GM18519 (cell line): ENCODE results near the gene SSBP2.
"Not testable (repeated sequence)": the region's sequence is repeated elsewhere in the genome, so short reads cannot be mapped to it uniquely, and the experiment has no call there.

Experiments
- ATAC-seq: cut with Tn5 transposase; IDR thresholded peaks from one replicate; pipeline ENCODE4 v1.9.1; 2021; ENCODE audit warnings: mild to moderate bottlenecking, moderate library complexity; ENCODE audit not compliant: unreplicated experiment, low FRiP score

The SSBP2 gene

DNA sequence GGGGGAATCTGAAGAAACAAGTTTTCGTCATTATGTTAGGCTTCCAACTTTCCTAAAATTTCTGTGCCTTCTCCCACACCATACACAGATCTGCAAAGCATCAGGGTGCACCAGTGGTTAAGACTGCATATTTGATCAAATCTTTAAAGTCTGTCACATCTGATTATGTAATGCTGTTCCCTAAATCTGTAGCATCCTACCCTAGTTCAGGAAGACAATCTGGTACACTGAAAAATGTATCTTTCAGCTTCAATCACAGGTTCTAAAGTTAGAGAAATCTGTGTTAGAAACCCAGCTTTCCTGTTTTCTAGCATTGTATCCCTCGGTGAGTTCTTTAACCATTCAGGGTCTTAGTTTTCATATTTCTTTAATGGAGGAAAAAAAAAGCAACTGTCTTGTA is 3.9 kb downstream of the SSBP2 start:
- ATAC-seq = no peak

DNA sequence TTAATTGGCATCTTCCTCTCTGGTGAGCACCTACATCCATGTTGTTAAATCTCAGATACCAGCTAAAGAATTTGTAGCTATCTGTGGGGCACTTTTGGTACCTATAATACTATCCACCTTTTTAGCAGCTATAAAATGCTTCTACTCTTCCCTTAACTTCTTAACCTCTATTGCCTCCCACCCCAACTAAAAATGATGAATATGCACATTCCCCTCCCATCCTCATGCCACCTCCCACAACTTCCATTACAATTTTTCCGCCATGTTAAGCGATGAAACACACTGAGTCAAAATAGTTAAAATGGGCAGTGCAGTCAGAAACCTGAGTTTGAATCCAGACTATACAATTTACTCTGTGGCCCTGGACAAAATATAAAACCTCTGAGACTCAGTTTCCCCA is 10.1 kb downstream of the SSBP2 start:
- no peak for ATAC-seq

DNA sequence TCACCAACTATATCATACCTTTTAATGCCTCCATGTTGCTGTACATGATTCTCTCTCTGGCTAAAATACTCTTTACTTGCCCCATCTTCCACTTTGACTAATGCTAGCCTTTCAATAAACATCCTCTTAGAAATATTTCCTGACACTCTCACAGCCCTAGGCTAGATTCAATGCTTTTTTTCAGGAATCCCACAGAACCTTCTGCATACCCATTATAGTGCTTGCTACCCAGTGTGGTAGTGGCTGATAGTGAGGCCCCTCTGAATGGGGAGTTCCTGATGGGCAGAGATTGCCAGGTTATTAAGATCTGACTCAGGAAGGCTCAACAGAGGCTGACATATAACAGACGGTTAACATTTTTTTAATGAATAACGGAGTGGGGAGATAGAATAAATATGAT is 11.6 kb downstream of the SSBP2 start:
- ATAC-seq = no peak

DNA sequence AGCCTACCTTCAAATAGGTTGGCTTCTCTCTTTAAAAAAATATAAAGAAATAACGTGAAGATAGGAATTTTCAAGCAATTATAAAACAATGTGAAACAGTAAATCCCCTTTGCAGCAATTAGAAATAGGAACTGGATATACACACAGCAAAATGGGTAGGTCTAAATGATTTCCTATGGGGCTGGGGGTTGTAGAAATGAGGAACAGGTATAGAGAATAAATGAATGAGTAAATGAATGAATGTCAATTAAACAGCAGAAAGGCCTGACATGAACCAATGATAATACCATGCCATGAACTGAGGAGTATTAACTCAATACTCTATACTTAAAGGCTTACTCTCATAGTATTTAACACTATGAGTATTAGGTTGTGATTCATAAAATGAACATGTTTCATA is 21.6 kb downstream of the SSBP2 start:
- ATAC-seq = no peak

DNA sequence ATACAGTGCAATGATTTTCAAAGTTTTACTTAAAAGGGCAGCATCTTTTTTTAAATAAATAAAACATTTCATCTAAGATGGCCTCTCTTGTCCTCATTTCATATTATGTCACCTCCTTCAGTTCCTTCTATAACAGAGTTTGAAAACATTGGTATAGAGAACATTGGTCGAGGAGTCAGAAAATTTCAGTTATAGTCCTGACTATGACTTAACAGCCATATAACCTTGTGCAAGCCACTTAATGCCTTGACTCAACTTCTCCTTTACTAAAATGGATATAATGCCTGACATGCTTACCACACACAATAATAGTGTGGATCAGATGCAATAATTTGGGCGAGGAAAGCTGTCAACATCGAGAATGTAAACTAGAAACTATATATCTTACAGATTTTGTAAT is 22.6 kb downstream of the SSBP2 start:
- ATAC-seq = no peak

DNA sequence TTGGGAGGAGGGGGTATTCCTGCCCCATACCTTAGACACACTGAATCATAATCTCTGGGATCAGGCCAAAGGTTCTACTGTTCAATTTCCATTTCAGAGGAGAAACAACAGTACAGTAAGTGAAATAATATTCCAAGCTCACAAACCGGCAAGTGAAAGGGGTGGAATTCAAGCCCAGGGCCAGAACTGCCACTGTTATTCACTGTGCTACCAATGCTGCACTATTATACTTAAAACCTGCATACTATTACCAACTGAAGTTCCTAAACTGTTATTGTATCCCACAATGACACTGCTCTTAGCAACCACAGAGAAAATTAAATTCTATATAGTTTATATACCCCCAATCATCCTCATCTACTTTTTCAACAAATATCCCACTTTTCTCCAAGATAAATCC is 24.6 kb downstream of the SSBP2 start:
- ATAC-seq = no peak

DNA sequence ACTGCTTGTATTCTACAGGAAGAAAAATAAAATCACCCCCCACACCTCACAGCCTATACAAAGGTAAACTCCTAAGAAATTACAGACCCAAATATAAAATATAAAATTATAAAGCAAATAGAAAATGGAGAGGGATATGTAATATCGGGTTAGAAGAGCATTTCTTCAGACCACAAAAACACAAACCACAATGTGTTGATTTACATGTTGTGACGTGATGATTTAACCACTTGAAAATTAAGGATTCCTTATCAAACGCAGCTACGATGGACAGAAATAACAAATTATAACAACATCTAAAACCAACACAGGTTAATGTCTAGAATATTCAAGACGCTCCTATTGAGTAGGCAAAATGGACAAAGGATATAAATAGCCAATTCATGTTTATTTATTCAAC is 26.3 kb downstream of the SSBP2 start:
- no peak for ATAC-seq

DNA sequence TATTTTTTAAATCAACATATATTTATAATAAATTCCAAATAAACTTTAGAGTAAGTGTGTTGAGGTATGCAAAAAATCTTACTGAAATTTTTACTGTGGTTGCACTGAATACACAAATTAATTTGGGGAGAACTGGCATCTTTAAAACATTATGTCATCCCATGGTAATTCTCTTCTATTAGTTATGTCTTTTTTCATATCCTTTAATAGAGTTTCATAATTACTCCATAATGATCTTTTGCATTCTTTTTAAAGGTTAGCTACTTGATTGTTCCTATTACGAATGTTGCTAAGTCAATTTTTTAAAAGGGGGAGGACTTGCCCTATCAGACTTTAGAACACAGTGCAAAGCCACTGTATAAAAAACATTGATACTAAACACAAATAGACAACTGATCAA is 26.8 kb downstream of the SSBP2 start:
- no peak for ATAC-seq

DNA sequence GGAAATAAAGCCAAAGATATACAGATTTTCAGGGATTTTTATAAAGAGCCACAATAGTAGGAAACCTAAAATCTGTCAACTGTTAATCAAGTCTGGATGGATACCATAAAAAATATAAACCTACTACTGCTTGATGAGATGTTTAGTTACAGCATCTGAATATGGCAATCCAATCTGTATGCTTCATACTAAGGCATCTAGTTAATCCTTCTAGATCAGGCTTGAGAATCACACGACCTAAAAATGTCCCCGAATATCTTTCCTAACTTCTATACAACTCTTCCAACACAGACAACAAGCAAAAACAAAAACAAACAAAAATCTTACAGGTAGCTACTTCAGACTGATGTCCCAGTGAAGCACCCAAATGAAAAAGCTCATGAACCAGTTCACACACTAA is 29.8 kb downstream of the SSBP2 start:
- no peak for ATAC-seq

DNA sequence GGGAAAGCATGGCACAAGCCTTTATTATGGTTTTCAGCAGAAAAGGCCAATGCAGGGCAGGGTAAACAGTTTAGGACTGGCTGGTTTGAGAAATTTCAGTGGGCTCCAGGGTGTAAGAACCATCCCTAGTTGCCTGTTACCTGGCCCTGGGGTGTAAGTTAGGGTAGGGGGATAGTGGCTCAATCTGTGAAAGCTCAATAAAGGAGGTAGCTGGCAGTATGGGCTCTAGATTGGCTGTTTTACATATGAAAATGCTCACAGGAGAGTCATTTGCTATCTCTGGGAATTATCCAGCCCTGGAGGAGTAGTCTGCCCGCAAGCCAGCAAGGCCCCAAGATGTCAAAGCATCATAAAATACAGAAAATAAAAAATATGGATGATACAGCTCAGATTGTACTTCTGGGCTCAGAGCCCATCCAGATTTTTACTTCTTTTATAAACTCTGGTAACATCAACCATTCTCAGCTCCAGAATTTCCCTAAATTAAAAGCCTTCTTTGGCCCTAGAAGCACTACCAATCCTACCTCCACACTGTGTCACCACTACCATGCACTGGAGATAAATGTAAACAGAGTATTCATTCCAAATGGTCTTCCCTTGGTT is 31.1 kb downstream of the SSBP2 start:
- no peak for ATAC-seq

DNA sequence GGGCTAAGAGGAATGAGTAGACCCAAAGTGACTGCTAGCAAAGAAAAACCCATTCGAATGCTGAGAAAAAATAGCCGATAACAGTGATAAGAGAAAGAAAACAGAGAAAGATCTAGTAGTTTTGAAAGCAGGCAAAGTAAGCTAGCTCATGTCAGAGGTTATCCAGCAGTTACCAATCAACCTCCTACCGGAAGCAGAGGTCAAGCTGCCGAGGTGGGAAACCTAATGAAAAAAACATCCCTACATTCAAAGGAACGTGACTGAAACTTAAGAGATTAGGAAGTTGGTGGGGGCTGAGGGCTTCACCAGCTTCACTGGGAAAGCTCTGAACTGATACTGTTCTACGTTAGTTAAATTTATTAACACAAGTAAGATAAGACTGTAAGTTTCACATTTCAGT is 32.6 kb downstream of the SSBP2 start:
- no peak for ATAC-seq

DNA sequence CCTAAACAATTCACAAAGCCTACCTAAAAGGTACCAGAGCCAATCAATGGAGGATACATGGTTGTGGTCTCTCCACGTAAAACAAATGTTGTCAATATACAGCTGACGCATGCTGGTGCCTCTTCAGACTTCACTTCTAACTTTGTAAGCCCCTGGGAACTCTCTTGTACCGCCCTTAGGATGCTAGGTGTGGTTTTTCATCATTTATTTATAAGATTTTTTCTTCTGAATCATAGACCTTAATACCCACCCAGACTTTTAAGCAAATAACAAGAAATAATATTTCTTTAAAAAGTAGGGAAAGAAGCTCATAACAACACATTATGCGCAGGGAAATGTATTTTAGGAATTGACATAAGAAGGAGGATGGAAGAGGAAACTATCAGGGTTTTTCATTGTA is 33.0 kb downstream of the SSBP2 start:
- ATAC-seq = no peak

DNA sequence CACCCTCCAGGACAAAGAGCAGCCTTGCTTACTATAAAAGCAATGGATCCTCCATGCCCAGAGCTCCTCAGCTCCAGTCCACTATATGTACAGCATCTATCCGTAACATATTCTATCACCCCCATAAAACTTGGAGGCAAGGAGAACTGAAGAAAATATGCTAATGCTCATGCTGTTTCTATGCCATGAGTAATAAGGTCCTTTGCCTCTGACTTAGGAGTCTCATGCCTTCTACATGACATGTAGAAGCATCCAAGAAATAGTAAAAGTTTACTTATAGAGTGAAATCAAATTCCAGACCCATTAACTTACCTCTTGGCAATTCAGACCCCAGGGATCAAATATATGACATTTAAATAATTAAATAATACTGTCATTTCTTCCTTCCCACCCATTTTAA is 33.7 kb downstream of the SSBP2 start:
- no peak for ATAC-seq

DNA sequence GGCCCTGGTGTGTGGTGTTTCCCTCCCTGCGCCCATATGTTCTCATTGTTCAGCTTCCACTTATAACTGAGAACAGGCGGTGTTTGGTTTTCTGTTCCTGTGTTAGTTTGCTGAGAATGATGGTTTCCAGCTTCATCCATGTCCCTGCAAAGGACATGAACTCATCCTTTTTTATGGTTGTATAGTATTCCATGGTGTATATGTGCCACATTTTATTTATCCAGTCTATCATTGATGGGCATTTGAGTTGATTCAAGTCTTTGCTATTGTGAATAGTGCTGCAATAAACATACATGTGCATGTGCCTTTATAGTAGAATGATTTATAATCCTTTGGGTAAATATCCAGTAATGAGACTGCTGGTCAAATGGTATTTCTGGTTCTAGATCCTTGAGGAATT is 36.8 kb downstream of the SSBP2 start:
- not testable (repeated sequence) for ATAC-seq

DNA sequence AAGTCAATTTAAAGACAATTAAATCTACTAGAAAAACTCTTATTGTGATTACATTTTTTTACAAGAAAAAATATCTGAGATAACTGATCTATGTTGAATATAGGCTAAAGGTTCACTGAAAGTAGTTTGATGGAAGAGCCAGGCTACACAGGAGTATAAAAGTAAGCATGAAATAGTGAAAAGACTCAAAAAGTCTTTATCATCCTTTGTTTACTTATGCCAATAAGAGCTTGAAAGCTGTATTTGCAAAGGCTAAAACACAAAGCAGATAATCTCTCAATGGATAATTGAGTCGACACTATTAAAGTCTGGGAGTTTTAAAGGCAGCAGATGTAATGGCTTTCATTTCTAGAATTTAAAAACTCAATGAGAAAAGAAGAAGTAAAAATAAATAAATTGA is 42.0 kb downstream of the SSBP2 start:
- ATAC-seq = no peak

DNA sequence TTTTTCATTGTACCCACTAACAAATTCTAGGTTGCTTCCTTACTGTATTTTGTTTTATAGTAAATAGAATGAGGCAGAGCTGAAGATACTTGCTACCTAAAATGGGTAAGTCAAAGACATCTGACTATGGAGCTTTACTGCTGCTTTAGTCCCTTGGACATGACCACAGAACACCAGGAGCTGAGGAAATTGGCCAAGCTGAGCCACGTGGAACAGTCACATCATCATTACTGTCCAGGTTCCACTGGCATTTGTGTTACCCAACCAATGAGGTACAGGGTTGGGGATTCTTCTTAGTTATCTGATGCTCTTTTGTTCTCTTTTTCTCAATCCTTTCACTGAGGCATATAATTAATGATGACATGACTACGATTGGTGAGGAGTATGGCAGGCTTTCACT is 47.1 kb downstream of the SSBP2 start:
- ATAC-seq = no peak

DNA sequence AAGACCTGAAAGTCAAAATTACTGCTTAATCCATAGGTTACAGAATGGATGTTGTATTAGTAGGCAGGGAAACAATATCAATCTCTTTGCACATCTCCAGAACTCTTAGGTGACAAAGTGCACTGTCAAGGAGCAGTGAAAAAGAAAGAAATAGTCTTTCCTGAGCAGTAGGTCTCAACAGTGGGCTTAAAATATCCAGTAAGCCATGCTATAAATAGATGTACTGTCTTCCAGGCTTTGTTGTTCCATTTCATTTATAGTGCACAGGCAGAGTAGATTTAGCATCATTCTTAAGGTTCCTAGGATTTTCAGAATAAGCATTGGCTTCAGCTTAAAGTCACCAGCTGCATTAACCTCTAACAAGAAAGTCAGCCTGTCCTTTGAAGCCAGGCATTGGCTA is 50.7 kb downstream of the SSBP2 start:
- no peak for ATAC-seq

DNA sequence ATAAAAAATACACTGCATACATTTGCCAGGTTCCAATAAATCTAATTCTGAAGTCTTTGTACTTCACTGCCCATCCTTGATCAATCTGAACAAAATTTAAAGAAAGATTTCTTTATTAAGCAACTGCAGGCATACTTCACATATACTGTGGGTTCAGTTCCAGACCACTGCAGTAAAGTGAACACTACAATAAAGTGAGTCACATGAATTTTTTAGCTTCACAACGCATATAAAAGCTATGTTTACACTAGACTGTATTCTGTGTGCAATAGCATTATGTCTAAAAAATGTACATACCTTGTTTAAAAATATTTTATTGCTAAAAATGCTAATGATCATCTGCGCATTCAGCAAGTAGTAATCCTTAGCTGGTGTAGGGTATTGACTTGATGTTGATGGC is 52.1 kb downstream of the SSBP2 start:
- ATAC-seq = no peak

DNA sequence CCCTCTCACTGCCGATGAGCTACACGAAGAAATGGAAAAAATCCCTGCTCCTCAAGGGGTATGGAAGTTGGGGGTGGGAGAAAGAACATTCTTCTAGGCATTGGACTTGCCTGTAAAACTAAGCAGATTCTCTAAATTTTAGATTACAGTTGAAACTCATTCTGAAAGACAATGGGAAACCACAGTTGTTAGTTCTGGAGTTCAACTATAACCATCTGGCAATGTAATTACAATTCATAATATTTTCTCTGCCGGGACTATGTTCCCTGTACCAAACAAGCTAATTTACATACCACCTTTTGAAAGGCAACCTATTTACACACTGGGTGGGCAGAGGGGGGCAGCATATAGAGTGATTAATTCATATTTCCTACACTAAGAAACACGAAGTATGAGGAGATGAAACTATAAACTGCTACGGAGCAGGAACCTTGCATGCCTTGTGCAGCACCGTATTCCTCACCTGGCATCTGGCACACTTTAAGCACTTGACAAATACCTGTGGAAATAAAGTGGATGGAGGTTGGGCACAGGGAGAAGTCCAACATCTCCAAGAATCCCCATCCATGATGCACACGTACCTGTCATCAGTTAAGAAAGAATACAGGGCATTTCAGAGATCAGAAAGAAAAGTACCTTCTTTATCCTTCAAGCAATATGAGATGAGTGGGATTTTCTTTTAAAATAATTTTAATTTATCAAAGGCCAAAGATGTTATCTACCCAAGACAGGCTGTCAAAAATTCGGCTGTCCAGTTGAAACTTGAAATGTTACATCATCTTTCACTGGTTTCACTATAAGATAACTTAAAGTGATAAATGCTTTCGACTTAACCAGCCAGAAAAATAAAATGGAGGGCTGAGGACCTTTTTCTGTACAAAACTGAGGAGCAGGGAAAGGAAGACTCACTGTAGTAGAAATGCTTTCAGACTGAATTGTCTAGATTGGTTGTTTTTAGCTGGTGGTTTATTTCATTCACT is 54.2 kb downstream of the SSBP2 start:
- no peak for ATAC-seq

DNA sequence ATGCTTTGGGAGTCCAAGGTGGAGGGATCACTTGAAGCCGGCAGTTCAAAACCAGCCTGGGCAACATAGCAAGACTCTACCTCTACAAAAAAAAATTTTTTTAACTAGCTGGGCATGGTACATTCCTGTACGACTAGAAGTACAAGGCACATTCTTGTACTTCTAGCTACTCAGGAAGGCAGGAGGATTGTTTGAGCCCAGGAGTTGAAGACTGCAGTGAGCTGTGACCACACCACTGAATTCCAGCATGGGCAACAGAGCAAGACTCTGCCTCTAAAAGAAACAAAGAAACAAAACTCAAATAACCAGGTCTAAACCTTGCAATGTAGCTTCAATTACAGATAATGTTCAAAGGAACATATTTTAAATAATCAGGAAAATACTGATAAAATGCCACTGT is 56.2 kb downstream of the SSBP2 start:
- no peak for ATAC-seq

DNA sequence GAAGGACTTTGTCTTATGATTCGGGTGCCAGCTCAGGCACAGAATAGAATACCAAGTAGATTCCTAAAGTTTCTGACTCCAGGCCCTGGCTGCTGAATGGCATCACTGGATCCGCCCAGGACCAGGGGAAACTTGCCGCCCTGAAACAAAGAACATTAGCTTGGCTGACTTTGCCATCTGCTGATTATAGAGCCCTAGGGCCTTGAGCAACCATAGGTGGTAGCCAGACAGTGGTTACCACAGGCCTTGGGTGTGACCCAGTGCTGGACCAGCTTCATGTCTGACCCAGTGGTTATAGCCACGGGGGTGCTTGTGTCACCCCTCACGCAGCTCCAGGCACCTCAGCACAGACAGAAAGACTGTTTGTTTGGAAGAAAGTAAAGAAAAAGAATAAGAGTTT is 62.7 kb downstream of the SSBP2 start:
- ATAC-seq = no peak

DNA sequence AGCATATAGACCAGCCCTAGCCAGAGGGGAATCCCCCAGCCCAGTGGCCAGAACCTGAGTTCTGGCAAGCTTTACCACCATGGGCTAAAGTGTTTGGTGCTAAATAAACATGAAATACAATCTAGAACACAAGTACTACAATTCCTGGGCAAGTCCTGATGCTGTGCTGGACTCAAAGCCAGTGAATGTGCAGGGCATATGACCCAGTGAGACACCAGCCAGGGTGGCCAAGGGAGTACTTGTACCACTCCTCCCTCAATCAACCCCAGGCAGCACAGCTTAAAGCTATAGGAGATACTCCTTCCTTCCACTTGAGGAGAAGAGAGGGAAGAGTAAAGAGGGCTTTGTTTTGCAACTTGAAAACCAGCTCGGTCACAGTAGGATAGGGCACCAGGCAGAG is 63.6 kb downstream of the SSBP2 start:
- no peak for ATAC-seq
